HCT116 (cell line): ENCODE results near the gene SMARCD1.
"Not testable (repeated sequence)": the region's sequence is repeated elsewhere in the genome, so short reads cannot be mapped to it uniquely, and the experiment has no call there.

Experiments
- EZH2 ChIP-seq: fragments of 200-600 bp; sonication (generic); IDR thresholded peaks from 2 replicates; pipeline ENCODE4 v1.6.1; 2017; ENCODE audit warnings: antibody characterized with exemption, mixed run types
- POLR2A ChIP-seq: IDR thresholded peaks from 2 replicates; pipeline ENCODE4 v1.7.0; 2011; ENCODE audit warnings: borderline replicate concordance; ENCODE audit not compliant: insufficient read depth, insufficient read length; ENCODE audit errors: extremely low read depth
- RAD21 ChIP-seq: IDR thresholded peaks from 2 replicates; pipeline ENCODE4 v1.6.1; 2012; ENCODE audit warnings: low read depth, mild to moderate bottlenecking
- SRF ChIP-seq: IDR thresholded peaks from 2 replicates; pipeline ENCODE4 v1.6.1; 2012; ENCODE audit warnings: low read depth
- TF ChIP-seq, protein P1 (sequence below), 3 experiments: fragments of 200-600 bp in 1 of 3; sonication (generic) in 1 of 3; IDR thresholded peaks in 2 of 3; conservative IDR thresholded peaks in 1 of 3; 2 replicates each; pipeline ENCODE4 v1.5.1; 2012 to 2017; ENCODE audit warnings: low read depth in 2 of 3, low read length in 2 of 3, antibody characterized with exemption in 1 of 3, borderline replicate concordance in 1 of 3, control low read depth in 1 of 3, mild to moderate bottlenecking in 1 of 3, mixed read lengths in 1 of 3, mixed run types in 1 of 3, moderate library complexity in 1 of 3; ENCODE audit not compliant: insufficient read depth in 1 of 3

- not testable (repeated sequence) for TF ChIP-seq EZH2, POLR2A, RAD21, SRF
- TF ChIP-seq, protein P1, sequence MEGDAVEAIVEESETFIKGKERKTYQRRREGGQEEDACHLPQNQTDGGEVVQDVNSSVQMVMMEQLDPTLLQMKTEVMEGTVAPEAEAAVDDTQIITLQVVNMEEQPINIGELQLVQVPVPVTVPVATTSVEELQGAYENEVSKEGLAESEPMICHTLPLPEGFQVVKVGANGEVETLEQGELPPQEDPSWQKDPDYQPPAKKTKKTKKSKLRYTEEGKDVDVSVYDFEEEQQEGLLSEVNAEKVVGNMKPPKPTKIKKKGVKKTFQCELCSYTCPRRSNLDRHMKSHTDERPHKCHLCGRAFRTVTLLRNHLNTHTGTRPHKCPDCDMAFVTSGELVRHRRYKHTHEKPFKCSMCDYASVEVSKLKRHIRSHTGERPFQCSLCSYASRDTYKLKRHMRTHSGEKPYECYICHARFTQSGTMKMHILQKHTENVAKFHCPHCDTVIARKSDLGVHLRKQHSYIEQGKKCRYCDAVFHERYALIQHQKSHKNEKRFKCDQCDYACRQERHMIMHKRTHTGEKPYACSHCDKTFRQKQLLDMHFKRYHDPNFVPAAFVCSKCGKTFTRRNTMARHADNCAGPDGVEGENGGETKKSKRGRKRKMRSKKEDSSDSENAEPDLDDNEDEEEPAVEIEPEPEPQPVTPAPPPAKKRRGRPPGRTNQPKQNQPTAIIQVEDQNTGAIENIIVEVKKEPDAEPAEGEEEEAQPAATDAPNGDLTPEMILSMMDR (IDR thresholded peaks at IDR 0.05 in 2 of 3, conservative IDR thresholded peaks at IDR 0.05 in 1 of 3; ENCODE audit: borderline replicate concordance in 1 of 3, insufficient read depth in 1 of 3, low read depth in 2 of 3, low read length in 2 of 3) = not testable (repeated sequence)
Measured at GRCh38 chr12:50148011-50148410, 62.9 kb downstream of the SMARCD1 start.
